Measurements from ENCODE around the gene CFAP99.

GRCh38 chr4:2417765-2418649 is 748 bp upstream of the CFAP99 start, which contains the start of gene ZFYVE28:
- TF ChIP-seq CTCF (IDR thresholded peaks at IDR 0.05; ENCODE audit: low read depth, low read length, poor library complexity, severe bottlenecking) (no peak), EZH2phosphoT487 (IDR thresholded peaks at IDR 0.05; ENCODE audit: borderline replicate concordance, low read length) (peak; percentile 32; the same call in 1 of the 2 replicates)
